C1 segment of cervical spinal cord (tissue), 14 donors: ENCODE results near the gene HEATR9.

ENCODE experiments used
- DNase-seq, 14 donors: peaks; one replicate each; lab custom pipeline; 2025; lab: John Stamatoyannopoulos, UW

HEATR9 gene

GRCh38 chr17:35809855-35810461 is 58.7 kb downstream of the HEATR9 start:
- no peak for DNase-seq

- peak; percentile 53 to 97 (median 94) for DNase-seq
These were observed 59.5 kb downstream of the HEATR9 start, which contains the start of gene TAF15 for GRCh38 chr17:35808962-35809854. Gene TAF15 (plus strand): TSS chr17:35809484. CDS start chr17:35809570, 86 bp downstream.

GRCh38 chr17:35808240-35808961 is 60.3 kb downstream of the HEATR9 start:
- no peak for DNase-seq

- DNase-seq, result no peak
These were observed 61.1 kb downstream of the HEATR9 start for GRCh38 chr17:35807371-35808144.
